B cell (primary cell): Measurements from ENCODE around the gene SEMA4D.

Experiments
- CTCF ChIP-seq: fragments of 200-600 bp; IDR thresholded peaks from one replicate; pipeline ENCODE4 v1.8.0; 2022; ENCODE audit warnings: antibody characterized with exemption, mild to moderate bottlenecking
- EZH2 ChIP-seq: IDR thresholded peaks from 2 replicates; pipeline ENCODE4 v1.6.1; 2012; ENCODE audit warnings: borderline replicate concordance, low read depth, mild to moderate bottlenecking, moderate library complexity, low read length; ENCODE audit not compliant: insufficient read depth, poor library complexity, severe bottlenecking

DNA sequence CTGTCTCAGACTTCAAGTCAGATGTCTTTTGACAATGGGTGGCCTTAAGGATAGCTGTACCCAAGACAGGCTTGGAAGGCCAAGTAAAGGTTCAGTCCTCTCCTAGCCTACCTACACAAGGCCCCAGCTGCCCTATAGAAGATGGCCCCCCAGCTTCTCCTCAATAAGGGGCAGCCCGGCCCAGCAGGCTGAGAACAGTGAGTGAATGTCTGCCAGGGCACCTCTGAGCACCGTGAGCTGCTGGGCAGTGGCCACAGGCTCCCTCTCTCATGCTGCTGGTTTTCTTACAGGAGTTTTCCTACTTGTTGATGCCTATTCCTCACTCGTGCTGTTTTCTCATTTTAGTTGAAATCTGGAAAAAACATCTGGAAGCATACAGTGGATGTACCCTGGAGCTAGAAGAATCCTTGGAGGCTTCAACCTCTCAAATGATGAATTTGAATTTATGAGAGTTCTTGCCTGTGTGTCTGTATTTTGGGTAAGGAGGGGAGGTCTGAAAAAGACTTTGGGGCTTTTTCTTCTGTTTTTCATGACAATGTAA is 139.5 kb downstream of the SEMA4D start:
- TF ChIP-seq CTCF (no peak), EZH2 (no peak)
